K562 (cell line): ENCODE measurements around the gene PTPN12. TPM values are rescaled to one million over a fixed set of nuclear protein-coding genes. Genes with fewer than 3 reads are reported as not detected.

Experiments
- ATAC-seq: fragments of 200-7000 bp; cut with Tn5 transposase; 3 replicates; pipeline ENCODE4 v1.9.1; 2020; ENCODE audit warnings: moderate library complexity
- BruUV-seq: library from RNA; stranded (reverse); fragments of 400-500 nt; replicated peaks from 2 replicates; lab custom pipeline; 2021; lab: Mats Ljungman, UMichigan
- CTCF ChIA-PET: fragments of 300-600 bp; formaldehyde crosslinking; extraction: SDS; loops from one replicate; lab custom pipeline; 2021; ENCODE audit warnings: low intra/inter-chr PET ratio; lab: Yijun Ruan, JAX
- POLR2A ChIA-PET: fragments of 300-600, 350-650 bp; sonication (Branson Sonifier 250); formaldehyde crosslinking; extraction: SDS; loops from one replicate; lab custom pipeline; 2021; ENCODE audit warnings: antibody characterized with exemption, inconsistent platforms; lab: Yijun Ruan, JAX
- DNase-seq, 4 experiments: peaks; one replicate each; pipeline versions ENCODE4 v3.0.0 to v3.0.0-alpha.2; 2011 to 2018; ENCODE audit warnings: low spot score in 3 of 4, mixed read lengths in 3 of 4; ENCODE audit errors: extremely low read depth in 1 of 4
- FAIRE-seq: peaks from 2 replicates; lab custom pipeline; 2011; peaks lifted over from hg19 to GRCh38; lab: Jason Lieb, UNC
- H2AFZ ChIP-seq: 2 replicates; pipeline ENCODE4 v1.6.0; 2011; ENCODE audit warnings: low read depth, low read length, control low read depth, inconsistent platforms
- H3K27ac ChIP-seq: fragments of 200-600 bp; 3 replicates; pipeline ENCODE4 v1.8.0; 2011; ENCODE audit warnings: low read depth, mild to moderate bottlenecking, control low read depth, inconsistent platforms, low read length, moderate library complexity, mixed read lengths; ENCODE audit errors: extremely low read depth
- H3K27me3 ChIP-seq, 2 experiments: fragments of 300-600 bp in 1 of 2; 2 replicates in 1 of 2; 3 replicates in 1 of 2; pipeline versions ENCODE4 v1.6.0 to v1.8.0; 2011; ENCODE audit warnings: inconsistent platforms in 2 of 2, low read length in 2 of 2, mild to moderate bottlenecking in 1 of 2, mixed read lengths in 1 of 2, moderate library complexity in 1 of 2; ENCODE audit not compliant: control insufficient read depth in 2 of 2, insufficient read depth in 2 of 2
- H3K36me3 ChIP-seq: fragments of 300-600 bp; 3 replicates; pipeline ENCODE4 v1.8.0; 2011; ENCODE audit warnings: mild to moderate bottlenecking, low read length, inconsistent platforms; ENCODE audit not compliant: control insufficient read depth, insufficient read depth
- H3K4me1 ChIP-seq, 2 experiments: fragments of 200-600 bp in 1 of 2; replicated peaks in 1 of 2; 2 replicates in 1 of 2; 3 replicates in 1 of 2; pipeline versions ENCODE4 v1.5.1 to v1.8.0; 2011; ENCODE audit warnings: inconsistent platforms in 2 of 2, low read length in 2 of 2, mild to moderate bottlenecking in 1 of 2, mixed read lengths in 1 of 2, moderate library complexity in 1 of 2; ENCODE audit not compliant: control insufficient read depth in 2 of 2, insufficient read depth in 2 of 2
- H3K4me2 ChIP-seq: 2 replicates; pipeline ENCODE4 v1.6.1; 2011; ENCODE audit warnings: low read length, control low read depth, inconsistent platforms, mixed read lengths; ENCODE audit not compliant: insufficient read depth
- H3K4me3 ChIP-seq: fragments of 200-600 bp; sonication (generic), shearing (Covaris generic); 2 replicates; pipeline ENCODE4 v1.5.1; 2016; ENCODE audit warnings: control low read depth, inconsistent platforms
- H3K79me2 ChIP-seq: fragments of 200-600 bp; 3 replicates; pipeline ENCODE4 v1.8.0; 2011; ENCODE audit warnings: low read length, inconsistent platforms; ENCODE audit not compliant: control insufficient read depth, insufficient read depth
- H3K9ac ChIP-seq, 2 experiments: 2 replicates each; pipeline versions ENCODE4 v1.6.0 to v1.6.1; 2011; ENCODE audit warnings: low read depth in 2 of 2, low read length in 2 of 2, control low read depth in 1 of 2, inconsistent platforms in 1 of 2, mild to moderate bottlenecking in 1 of 2, mixed read lengths in 1 of 2; ENCODE audit not compliant: insufficient read depth in 1 of 2
- H3K9me1 ChIP-seq: one replicate; pipeline ENCODE4 v1.6.0; 2011; ENCODE audit warnings: inconsistent platforms, mild to moderate bottlenecking, low read length, moderate library complexity; ENCODE audit not compliant: control insufficient read depth, insufficient read depth
- H3K9me3 ChIP-seq: replicated peaks from 2 replicates; pipeline ENCODE4 v1.5.1; 2011; ENCODE audit warnings: low read depth, low read length, inconsistent platforms; ENCODE audit not compliant: control insufficient read depth, insufficient read depth
- H4K20me1 ChIP-seq: replicated peaks from 2 replicates; pipeline ENCODE4 v1.6.1; 2011; ENCODE audit warnings: low read length, inconsistent platforms, mixed read lengths; ENCODE audit not compliant: control insufficient read depth, insufficient read depth
- DIDO1 ChIP-seq: fragments of 450-650 bp; IDR thresholded peaks from 2 replicates; pipeline ENCODE4 v1.6.1; 2016; ENCODE audit warnings: low read depth, missing biosample characterization, missing genetic modification characterization
- ELF2 ChIP-seq: fragments of 250-450 bp; sonication (Bioruptor Pico); IDR thresholded peaks from 2 replicates; pipeline ENCODE4 v1.5.0; 2021; ENCODE audit warnings: mild to moderate bottlenecking
- HMGN3 ChIP-seq: IDR thresholded peaks from 2 replicates; pipeline ENCODE4 v1.6.1; 2011; ENCODE audit warnings: borderline replicate concordance, low read depth, mild to moderate bottlenecking, mixed read lengths, low read length; ENCODE audit not compliant: insufficient read length; ENCODE audit errors: extremely low read depth
- HNRNPK ChIP-seq: fragments of 200-400 bp; formaldehyde crosslinking; IDR thresholded peaks from one replicate; pipeline ENCODE4 v1.6.1; 2018; ENCODE audit warnings: mild to moderate bottlenecking, low read depth, low read length; ENCODE audit not compliant: poor library complexity, severe bottlenecking
- MCM3 ChIP-seq: fragments of 450-650 bp; IDR thresholded peaks from 2 replicates; pipeline ENCODE4 v1.6.1; 2016
- POLR3G ChIP-seq: IDR thresholded peaks from 2 replicates; pipeline ENCODE4 v1.6.1; 2011; ENCODE audit not compliant: insufficient read length, insufficient replicate concordance; ENCODE audit errors: extremely low read depth
- ZNF444 ChIP-seq: fragments of 250-450 bp; sonication (Bioruptor Pico); IDR thresholded peaks from 2 replicates; pipeline ENCODE4 v1.4.0; 2020; ENCODE audit warnings: mild to moderate bottlenecking, moderate library complexity
- WGBS: fragments of 100-300 bp; shearing (Covaris generic); methylation state at CpG from one replicate; pipeline ENCODE4 v1.1.6; 2016; ENCODE audit warnings: low coverage, mixed read lengths; ENCODE audit not compliant: insufficient coverage; ENCODE audit errors: missing lambda C conversion rate; 5-methylcytosine and 5-hydroxymethylcytosine counted together
- in situ Hi-C: fragments of 300-500 bp; cut with MboI; formaldehyde crosslinking; loops from 4 replicates; pipeline ENCODE4 v1.15.0; 2018; ENCODE audit warnings: inconsistent platforms, mixed read lengths
- intact Hi-C: fragments of 100-400 bp; cut with micrococcal nuclease; formaldehyde crosslinking; loops from 2 replicates; pipeline ENCODE4 v1.14.2; 2022
- polyA plus RNA-seq, 8 experiments: library from polyadenylated mRNA; depleted of rRNA in 4 of 8; stranded (reverse) in 5 of 8; unstranded in 3 of 8; fragments of >200 nt; fragmentation: Nextera tagmentation in 2 of 8; fragmentation: Illumina TruSeq in 1 of 8; extraction: Ambion mirVana in 2 of 8; extraction: Trizol in 1 of 8; gene quantifications; 2 replicates each; pipeline versions ENCODE4 v1.2.1 to v1.2.3, GENCODE V29; 2011 to 2014; ENCODE audit warnings: inconsistent platforms in 1 of 8, missing spikeins in 1 of 8
- total RNA-seq, 7 experiments: library from RNA; depleted of rRNA in 6 of 7; stranded (reverse); fragments of >200 nt in 6 of 7; fragmentation: Illumina TruSeq in 2 of 7; extraction: Trizol in 2 of 7; gene quantifications; 2 replicates each; pipeline versions ENCODE4 v1.2.1 to v1.2.3, GENCODE V29; 2011 to 2021; ENCODE audit warnings: low replicate concordance in 1 of 7
- TF ChIP-seq, protein P1 (sequence below): fragments of 250-450 bp; sonication (Bioruptor Pico); IDR thresholded peaks from 2 replicates; pipeline ENCODE4 v1.4.0; 2020; ENCODE audit warnings: borderline replicate concordance
- TF ChIP-seq, protein P2 (sequence below), 2 experiments: fragments of 250-450 bp in 1 of 2; fragments of 450-650 bp in 1 of 2; sonication (Bioruptor Pico) in 1 of 2; IDR thresholded peaks; 2 replicates each; pipeline versions ENCODE4 v1.6.1 to v1.8.0; 2016 to 2021; ENCODE audit warnings: mild to moderate bottlenecking in 2 of 2, moderate library complexity in 2 of 2, missing compliant biosample characterization in 1 of 2, missing genetic modification characterization in 1 of 2

Gene PTPN12
- total and polyA plus RNA-seq, 9 of the 15 experiments (the other 6 are each of a cell fraction or from before 2014, with no cell fraction given), result 15.3 to 79.8 (median 26.6) TPM

DNA sequence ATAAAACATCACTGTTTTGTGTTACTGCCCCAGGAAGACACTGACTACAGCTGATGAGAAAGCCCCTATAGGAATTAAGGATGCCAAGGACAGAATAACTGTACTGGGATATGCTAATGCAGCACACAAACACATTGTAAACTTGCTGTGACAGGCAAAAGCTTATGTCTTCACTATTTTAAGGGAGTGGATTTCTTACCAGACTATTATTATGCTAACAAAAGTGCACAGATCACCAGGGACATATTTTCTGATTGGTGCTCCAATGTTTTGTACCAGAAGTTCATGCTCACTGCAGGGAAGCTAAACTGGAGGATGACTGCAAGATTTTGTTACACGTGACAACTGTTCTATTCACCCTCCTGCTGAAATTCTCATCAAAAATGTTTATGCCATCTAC, 48.1 kb upstream of the PTPN12 start:
- no peak overlapping the region for H3K4me2 ChIP-seq
- ATAC-seq (no peak), DNase-seq (no peak), FAIRE-seq (no peak)
- no peak overlapping the region for H3K9ac ChIP-seq
- no peaks in the 10 kb centered on the region for H3K79me2 ChIP-seq
- H3K4me1 ChIP-seq, result no peaks in the 10 kb centered on the region
- no peaks in the 10 kb centered on the region for H3K9me1 ChIP-seq
- intact Hi-C loops, result loop anchor here (5.0 kb wide), 1 partner anchor 52 kb away; no protein-coding TSS in a partner anchor
- CTCF ChIA-PET, result no interaction called here
- 0% methylated on average over 1 of the region's 1 CpG for WGBS
- no peak overlapping the region for H3K4me3 ChIP-seq
- no TSS peak for BruUV-seq
- POLR2A ChIA-PET, result no interaction called here
- H4K20me1 ChIP-seq, result no peaks in the 10 kb centered on the region
- TF ChIP-seq ELF2 (CRISPR knock-in tag), result no peak
- TF ChIP-seq, protein P1, sequence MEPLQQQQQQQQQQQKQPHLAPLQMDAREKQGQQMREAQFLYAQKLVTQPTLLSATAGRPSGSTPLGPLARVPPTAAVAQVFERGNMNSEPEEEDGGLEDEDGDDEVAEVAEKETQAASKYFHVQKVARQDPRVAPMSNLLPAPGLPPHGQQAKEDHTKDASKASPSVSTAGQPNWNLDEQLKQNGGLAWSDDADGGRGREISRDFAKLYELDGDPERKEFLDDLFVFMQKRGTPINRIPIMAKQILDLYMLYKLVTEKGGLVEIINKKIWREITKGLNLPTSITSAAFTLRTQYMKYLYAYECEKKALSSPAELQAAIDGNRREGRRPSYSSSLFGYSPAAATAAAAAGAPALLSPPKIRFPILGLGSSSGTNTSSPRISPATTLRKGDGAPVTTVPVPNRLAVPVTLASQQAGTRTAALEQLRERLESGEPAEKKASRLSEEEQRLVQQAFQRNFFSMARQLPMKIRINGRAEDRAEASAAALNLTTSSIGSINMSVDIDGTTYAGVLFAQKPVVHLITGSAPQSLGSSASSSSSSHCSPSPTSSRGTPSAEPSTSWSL (CRISPR knock-in tag), result no peak
- TF ChIP-seq ZNF444 (CRISPR knock-in tag), result no peak
- TF ChIP-seq DIDO1 (tag), result no peak
- TF ChIP-seq POLR3G, result no peak
- TF ChIP-seq, protein P2, sequence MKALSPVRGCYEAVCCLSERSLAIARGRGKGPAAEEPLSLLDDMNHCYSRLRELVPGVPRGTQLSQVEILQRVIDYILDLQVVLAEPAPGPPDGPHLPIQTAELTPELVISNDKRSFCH (CRISPR knock-in tag; IDR thresholded peaks at IDR 0.05), result no peak
- TF ChIP-seq, protein P2 (tag; IDR thresholded peaks at IDR 0.05), result no peak
- TF ChIP-seq HNRNPK, result no peak
- no peak for TF ChIP-seq MCM3
- TF ChIP-seq HMGN3, result no peak
- peaks cover 14 to 15% of the 10 kb centered on the region in 2 experiments; a peak in 3 of 5 replicates for H3K27me3 ChIP-seq
- no peak overlapping the region for H3K27ac ChIP-seq
- H3K36me3 ChIP-seq, result no peaks in the 10 kb centered on the region
- in situ Hi-C loops, result no loop called here
- no peak overlapping the region for H2AFZ ChIP-seq
- H3K9me3 ChIP-seq, result no peaks in the 10 kb centered on the region; the same call in 1 of the 2 replicates
